H9 (cell line): ENCODE measurements around the gene AJAP1. TPM values are rescaled to one million over a fixed set of nuclear protein-coding genes. Genes with fewer than 3 reads are reported as not detected.

Experiments
- DNase-seq: peaks from one replicate; pipeline ENCODE4 v3.0.0-alpha.2; 2017
- H2AFZ ChIP-seq: one replicate; pipeline ENCODE4 v1.6.1; 2013; ENCODE audit warnings: mild to moderate bottlenecking, low read length, control low read depth, moderate library complexity
- H2AK5ac ChIP-seq: 2 replicates; pipeline ENCODE4 v1.6.1; 2013; ENCODE audit warnings: low read length, control low read depth, mixed read lengths; ENCODE audit not compliant: insufficient read length
- H2BK120ac ChIP-seq: one replicate; pipeline ENCODE4 v1.6.1; 2013; ENCODE audit warnings: low read depth, mild to moderate bottlenecking, low read length, control low read depth, inconsistent platforms; ENCODE audit not compliant: poor library complexity, severe bottlenecking
- H2BK12ac ChIP-seq: 2 replicates; pipeline ENCODE4 v1.6.1; 2013; ENCODE audit warnings: low read length, control low read depth, mixed read lengths, low read depth; ENCODE audit not compliant: insufficient read length
- H2BK15ac ChIP-seq: 2 replicates; pipeline ENCODE4 v1.6.1; 2013; ENCODE audit warnings: low read depth, low read length, control low read depth
- H2BK20ac ChIP-seq: one replicate; pipeline ENCODE4 v1.6.1; 2013; ENCODE audit warnings: low read depth, mild to moderate bottlenecking, low read length, control low read depth, inconsistent platforms; ENCODE audit not compliant: poor library complexity, severe bottlenecking
- H2BK5ac ChIP-seq: 2 replicates; pipeline ENCODE4 v1.6.1; 2013; ENCODE audit warnings: low read length, control low read depth, mixed read lengths; ENCODE audit not compliant: insufficient read length
- H3K14ac ChIP-seq: 2 replicates; pipeline ENCODE4 v1.6.1; 2013; ENCODE audit warnings: low read length, control low read depth; ENCODE audit not compliant: insufficient read depth
- H3K18ac ChIP-seq: 2 replicates; pipeline ENCODE4 v1.6.1; 2013; ENCODE audit warnings: low read depth, mild to moderate bottlenecking, mixed read lengths, low read length, control low read depth; ENCODE audit not compliant: insufficient read length
- H3K23ac ChIP-seq: 2 replicates; pipeline ENCODE4 v1.6.1; 2013; ENCODE audit warnings: low read length, control low read depth, mixed read lengths, low read depth; ENCODE audit not compliant: insufficient read length
- H3K23me2 ChIP-seq: 2 replicates; pipeline ENCODE4 v1.6.1; 2013; ENCODE audit warnings: low read depth, mild to moderate bottlenecking, mixed read lengths, low read length, control low read depth; ENCODE audit not compliant: insufficient read length, poor library complexity, severe bottlenecking
- H3K27ac ChIP-seq: 2 replicates; pipeline ENCODE4 v1.5.1; 2013; ENCODE audit warnings: low read length, control low read depth, mixed read lengths, low read depth; ENCODE audit not compliant: insufficient read length
- H3K27me3 ChIP-seq: 2 replicates; pipeline ENCODE4 v1.6.1; 2013; ENCODE audit warnings: low read length, control low read depth, inconsistent platforms; ENCODE audit not compliant: insufficient read depth
- H3K4ac ChIP-seq: 2 replicates; pipeline ENCODE4 v1.6.1; 2013; ENCODE audit warnings: low read depth, mild to moderate bottlenecking, control low read depth, inconsistent platforms, low read length, moderate library complexity
- H3K4me1 ChIP-seq: 2 replicates; pipeline ENCODE4 v1.6.1; 2013; ENCODE audit warnings: low read length, control low read depth, inconsistent platforms; ENCODE audit not compliant: insufficient read depth
- H3K4me2 ChIP-seq: 2 replicates; pipeline ENCODE4 v1.6.1; 2013; ENCODE audit warnings: low read length, control low read depth, mixed read lengths; ENCODE audit not compliant: insufficient read length, insufficient read depth
- H3K56ac ChIP-seq: 2 replicates; pipeline ENCODE4 v1.6.1; 2013; ENCODE audit warnings: low read depth, mild to moderate bottlenecking, mixed read lengths, low read length, control low read depth; ENCODE audit not compliant: insufficient read length
- H3K79me1 ChIP-seq: 2 replicates; pipeline ENCODE4 v1.6.1; 2013; ENCODE audit warnings: low read depth, mild to moderate bottlenecking, moderate library complexity, low read length, control low read depth, inconsistent platforms; ENCODE audit not compliant: insufficient read depth, poor library complexity, severe bottlenecking
- H3K79me2 ChIP-seq: 2 replicates; pipeline ENCODE4 v1.6.1; 2013; ENCODE audit warnings: low read length, control low read depth, inconsistent platforms; ENCODE audit not compliant: insufficient read depth
- H3K9ac ChIP-seq: 2 replicates; pipeline ENCODE4 v1.6.1; 2013; ENCODE audit warnings: low read length, control low read depth, mixed read lengths; ENCODE audit not compliant: insufficient read length; ENCODE audit errors: extremely low read depth
- H3K9me3 ChIP-seq: one replicate; pipeline ENCODE4 v1.6.1; 2013; ENCODE audit warnings: low read depth, low read length, inconsistent platforms; ENCODE audit not compliant: control insufficient read depth
- H3T11ph ChIP-seq: one replicate; pipeline ENCODE4 v1.6.1; 2013; ENCODE audit warnings: mild to moderate bottlenecking, low read length, control low read depth, inconsistent platforms
- H4K20me1 ChIP-seq: one replicate; pipeline ENCODE4 v1.6.1; 2013; ENCODE audit not compliant: control insufficient read depth, insufficient read length, insufficient read depth
- H4K5ac ChIP-seq: 2 replicates; pipeline ENCODE4 v1.6.1; 2013; ENCODE audit warnings: low read depth, mild to moderate bottlenecking, mixed read lengths, low read length, control low read depth; ENCODE audit not compliant: insufficient read length
- H4K8ac ChIP-seq: replicated peaks from 2 replicates; pipeline ENCODE4 v1.6.1; 2013; ENCODE audit warnings: low read length, control low read depth, mixed read lengths, low read depth; ENCODE audit not compliant: insufficient read length
- H4K91ac ChIP-seq: 2 replicates; pipeline ENCODE4 v1.6.1; 2013; ENCODE audit warnings: low read depth, mild to moderate bottlenecking, moderate library complexity, mixed read lengths, low read length, control low read depth; ENCODE audit not compliant: insufficient read length
- H3K27ac Mint-ChIP-seq, 3 experiments: 2 replicates in 2 of 3; 3 replicates in 1 of 3; pipeline ENCODE4 v1.8.0; 2020 to 2021; ENCODE audit warnings: mixed read lengths in 3 of 3, mild to moderate bottlenecking in 1 of 3, moderate library complexity in 1 of 3
- H3K27me3 Mint-ChIP-seq: 2 replicates; pipeline ENCODE4 v1.8.0; 2021; ENCODE audit warnings: low read depth, mild to moderate bottlenecking, moderate library complexity, mixed read lengths
- H3K36me3 Mint-ChIP-seq, 3 experiments: 2 replicates in 2 of 3; 3 replicates in 1 of 3; pipeline ENCODE4 v1.8.0; 2020 to 2021; ENCODE audit warnings: low read depth in 3 of 3, mixed read lengths in 3 of 3; ENCODE audit not compliant: insufficient read depth in 1 of 3
- H3K4me1 Mint-ChIP-seq, 2 experiments: 2 replicates each; pipeline ENCODE4 v1.8.0; 2020; ENCODE audit warnings: mixed read lengths in 2 of 2
- H3K4me3 Mint-ChIP-seq, 2 experiments: 2 replicates in 1 of 2; 3 replicates in 1 of 2; pipeline ENCODE4 v1.8.0; 2020 to 2021; ENCODE audit warnings: mild to moderate bottlenecking in 2 of 2, mixed read lengths in 2 of 2, moderate library complexity in 1 of 2
- H3K9me3 Mint-ChIP-seq, 2 experiments: 2 replicates in 1 of 2; 3 replicates in 1 of 2; pipeline ENCODE4 v1.8.0; 2020; ENCODE audit warnings: mild to moderate bottlenecking in 2 of 2, mixed read lengths in 2 of 2, moderate library complexity in 1 of 2
- CTCF ChIP-seq: fragments of 200-600 bp; sonication (generic); conservative IDR thresholded peaks from 3 replicates; pipeline ENCODE4 v1.8.0; 2021; ENCODE audit warnings: antibody characterized with exemption, mild to moderate bottlenecking
- WGBS: extraction: QIAGEN DNeasy Blood & Tissue Kit; methylation state at CpG from one replicate; pipeline ENCODE4 v1.1.7; 2013; ENCODE audit warnings: missing lambda C conversion rate, low lambda C conversion rate, mixed read lengths; ENCODE audit not compliant: insufficient read length; ENCODE audit errors: extremely low coverage; 5-methylcytosine and 5-hydroxymethylcytosine counted together
- total RNA-seq: library from RNA; stranded (reverse); gene quantifications from 2 replicates; pipeline ENCODE4 v1.2.1, GENCODE V29; 2021

Gene AJAP1
- total RNA-seq, 1 experiment from 2014 or later, result 8.6 TPM

GRCh38 chr1:4697801-4698200 lies 43.4 kb downstream of the AJAP1 start:
- Mint-ChIP-seq H3K27ac (no peak overlapping the region), H3K4me3 (no peak overlapping the region), H3K36me3 (peaks cover 0 to 10% (median 0%) of the 10 kb centered on the region in 3 experiments; a peak in 3 of 7 replicates), H3K27me3 (peaks cover 17% of the 10 kb centered on the region), H3K4me1 (peaks cover 6 to 16% of the 10 kb centered on the region in 2 experiments), H3K9me3 (peaks cover 0 to 7% of the 10 kb centered on the region in 2 experiments; a peak in 3 of 5 replicates)
- Histone ChIP-seq H3K23me2 (no peaks in the 10 kb centered on the region), H3K79me1 (no peaks in the 10 kb centered on the region), H3K9me3 (no peaks in the 10 kb centered on the region), H3K56ac (no peak overlapping the region), H2BK5ac (no peak overlapping the region), H3K27me3 (no peaks in the 10 kb centered on the region), H3K4me1 (no peaks in the 10 kb centered on the region), H2AFZ (no peak overlapping the region), H4K5ac (no peak overlapping the region), H4K20me1 (no peaks in the 10 kb centered on the region), H2BK20ac (no peak overlapping the region), H3K23ac (no peak overlapping the region), H4K91ac (no peak overlapping the region), H3K4me2 (no peak overlapping the region), H3K27ac (no peak overlapping the region), H2AK5ac (no peak overlapping the region), H4K8ac (no peak overlapping the region), H3K18ac (no peak overlapping the region), H2BK12ac (no peak overlapping the region), H2BK120ac (no peak overlapping the region), H3K79me2 (no peaks in the 10 kb centered on the region), H3K4ac (no peak overlapping the region), H3T11ph (no peak overlapping the region), H2BK15ac (no peak overlapping the region), H3K9ac (no peak overlapping the region), H3K14ac (no peak overlapping the region; the same call in 1 of the 2 replicates)
- no CpG with 5 or more reads among the region's 19 CpGs for WGBS
- no peak for TF ChIP-seq CTCF
- DNase-seq, result no peak
